Inferior parietal cortex (tissue), 1 donor: Measurements from ENCODE around the gene CFAP77.

ENCODE experiments used
- DNase-seq: peaks from one replicate; pipeline ENCODE4 v3.0.0-alpha.2; 2016; ENCODE audit errors: extremely low spot score

The CFAP77 gene

GRCh38 chr9:132488626-132489025, 78.6 kb downstream of the CFAP77 start:
- no peak for DNase-seq

- no peak for DNase-seq
Measured at GRCh38 chr9:132489536-132489935, 79.5 kb downstream of the CFAP77 start.

DNA sequence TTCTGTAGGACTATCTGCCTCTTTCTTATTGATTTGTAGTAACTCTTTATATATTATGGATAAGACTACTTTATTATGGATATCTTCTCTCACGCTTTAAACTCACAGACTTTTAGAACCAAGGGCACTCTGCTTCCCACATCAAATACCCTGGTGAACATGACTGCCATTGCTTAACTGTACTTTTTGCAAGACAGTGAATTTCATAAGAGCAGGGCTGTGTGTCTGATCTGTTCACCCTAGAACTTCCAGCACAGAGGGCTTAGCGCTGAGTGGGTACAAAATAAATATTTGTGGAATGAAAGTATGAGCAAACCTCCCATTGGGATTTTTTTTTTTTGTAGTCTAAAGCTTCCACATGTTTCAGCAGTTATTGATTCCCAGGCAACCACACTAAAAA, 84.8 kb downstream of the CFAP77 start:
- no peak for DNase-seq

- DNase-seq, result no peak
Measured at GRCh38 chr9:132497731-132498130, 87.7 kb downstream of the CFAP77 start.

DNA sequence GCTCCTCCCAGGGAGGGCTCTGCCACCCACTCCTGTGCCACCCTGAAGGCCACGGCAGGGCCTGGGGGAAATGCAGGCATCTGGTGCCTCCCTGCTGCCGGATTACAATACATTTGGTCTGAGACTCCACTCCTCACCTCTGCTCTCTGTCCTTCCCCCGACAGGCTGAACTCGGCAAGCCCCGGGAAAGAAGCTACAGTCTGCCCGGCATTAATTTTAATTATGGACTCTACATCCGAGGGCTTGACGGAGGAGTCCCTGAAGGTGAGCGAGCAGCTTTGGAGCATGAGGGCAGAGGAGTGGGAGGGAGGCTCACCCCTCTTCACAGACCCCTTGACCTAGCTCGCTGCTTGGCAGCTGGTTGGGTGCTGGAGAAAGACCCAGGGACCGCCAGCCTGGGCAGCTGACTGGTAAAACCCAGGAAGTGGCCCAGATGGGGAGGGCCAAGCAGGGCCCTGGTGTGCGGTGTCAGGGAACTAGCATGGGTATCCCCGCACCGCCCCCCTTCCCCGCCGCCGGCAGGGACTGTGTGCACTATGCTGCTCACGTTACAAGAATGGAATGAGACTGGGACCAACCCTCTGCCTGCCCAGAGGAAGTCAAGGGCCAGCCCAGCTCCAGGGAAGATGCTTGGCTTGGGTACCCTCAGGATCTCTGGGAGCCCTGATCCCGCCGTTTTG, 88.7 kb downstream of the CFAP77 start:
- no peak for DNase-seq

GRCh38 chr9:132499251-132499650, 89.2 kb downstream of the CFAP77 start:
- no peak for DNase-seq

DNA sequence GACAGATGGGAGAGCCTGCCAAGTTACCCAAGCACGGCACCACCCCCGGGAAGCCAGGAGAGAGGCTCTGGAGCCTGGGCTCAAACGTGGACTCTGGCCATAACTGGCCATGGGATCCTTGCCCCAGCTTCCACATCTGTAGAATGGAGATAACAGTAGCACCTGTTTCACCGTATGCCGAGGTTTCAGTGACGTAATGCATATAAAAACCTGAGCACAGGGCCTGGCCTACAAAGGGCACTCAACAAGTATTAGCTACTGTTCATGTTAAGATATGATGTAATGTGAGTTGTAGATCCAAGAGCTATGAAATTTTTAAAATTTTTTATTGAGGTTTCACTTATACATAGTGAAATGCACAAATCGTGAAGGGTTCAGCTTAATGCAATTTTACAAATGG, 90.2 kb downstream of the CFAP77 start:
- no peak for DNase-seq

- no peak for DNase-seq
Measured at GRCh38 chr9:132502480-132502879, 92.5 kb downstream of the CFAP77 start.

DNA sequence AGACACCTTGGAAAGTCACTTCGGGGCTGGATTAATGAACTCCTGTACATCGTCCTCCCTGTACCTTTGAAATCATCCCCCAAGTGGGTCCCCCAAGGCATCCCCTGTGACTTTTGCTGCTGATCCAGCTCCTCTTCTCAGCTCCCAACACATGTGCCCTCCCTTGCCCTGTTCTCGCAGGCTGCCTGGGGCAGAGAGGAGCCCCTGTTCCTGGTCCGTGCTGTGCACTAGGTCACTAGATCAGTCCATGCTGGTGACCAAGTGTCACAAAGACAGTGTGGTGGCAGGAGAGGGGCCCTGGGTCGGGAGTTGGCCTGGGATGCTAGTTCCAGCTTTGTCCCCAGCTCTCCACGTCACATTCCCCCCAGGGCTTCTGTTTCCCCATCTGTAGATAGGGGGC, 93.1 kb downstream of the CFAP77 start:
- no peak for DNase-seq

GRCh38 chr9:132504488-132504887, 94.5 kb downstream of the CFAP77 start:
- no peak for DNase-seq

DNA sequence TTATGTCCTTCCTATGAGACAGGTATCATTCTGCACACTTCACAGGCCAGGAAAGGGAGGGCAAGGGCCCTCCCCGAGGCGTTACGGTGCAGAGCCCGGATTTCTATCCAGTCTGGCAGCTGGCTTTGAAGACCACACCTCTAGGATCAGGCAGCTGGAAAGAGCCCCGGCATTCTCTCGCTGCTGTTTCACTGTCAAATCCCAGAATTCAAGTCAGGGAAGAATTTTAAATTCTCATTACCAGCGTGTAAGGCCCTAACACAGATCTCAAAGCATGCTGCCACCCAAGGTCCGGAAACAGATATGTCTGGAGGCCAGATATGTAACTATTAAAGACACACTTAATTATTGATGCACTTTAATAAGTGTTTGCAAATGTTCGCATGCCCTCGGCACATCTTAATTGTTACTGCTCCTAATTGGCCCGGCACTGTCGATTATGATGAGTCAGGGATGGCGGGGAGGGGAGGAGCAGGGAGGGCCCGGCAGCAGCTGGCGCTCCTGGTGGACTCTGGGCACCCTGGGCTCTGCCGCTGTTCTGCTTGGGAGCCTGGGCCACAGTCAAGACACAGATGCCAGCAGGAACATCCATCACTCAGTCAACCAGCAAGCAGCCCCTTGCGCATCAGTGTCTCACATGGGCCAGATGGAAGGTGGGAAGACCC, 96.1 kb downstream of the CFAP77 start:
- no peak for DNase-seq

- no peak for DNase-seq
Measured at GRCh38 chr9:132506977-132507669, 97.1 kb downstream of the CFAP77 start.

GRCh38 chr9:132507670-132508469, 97.9 kb downstream of the CFAP77 start:
- DNase-seq, result peak; percentile 80

DNA sequence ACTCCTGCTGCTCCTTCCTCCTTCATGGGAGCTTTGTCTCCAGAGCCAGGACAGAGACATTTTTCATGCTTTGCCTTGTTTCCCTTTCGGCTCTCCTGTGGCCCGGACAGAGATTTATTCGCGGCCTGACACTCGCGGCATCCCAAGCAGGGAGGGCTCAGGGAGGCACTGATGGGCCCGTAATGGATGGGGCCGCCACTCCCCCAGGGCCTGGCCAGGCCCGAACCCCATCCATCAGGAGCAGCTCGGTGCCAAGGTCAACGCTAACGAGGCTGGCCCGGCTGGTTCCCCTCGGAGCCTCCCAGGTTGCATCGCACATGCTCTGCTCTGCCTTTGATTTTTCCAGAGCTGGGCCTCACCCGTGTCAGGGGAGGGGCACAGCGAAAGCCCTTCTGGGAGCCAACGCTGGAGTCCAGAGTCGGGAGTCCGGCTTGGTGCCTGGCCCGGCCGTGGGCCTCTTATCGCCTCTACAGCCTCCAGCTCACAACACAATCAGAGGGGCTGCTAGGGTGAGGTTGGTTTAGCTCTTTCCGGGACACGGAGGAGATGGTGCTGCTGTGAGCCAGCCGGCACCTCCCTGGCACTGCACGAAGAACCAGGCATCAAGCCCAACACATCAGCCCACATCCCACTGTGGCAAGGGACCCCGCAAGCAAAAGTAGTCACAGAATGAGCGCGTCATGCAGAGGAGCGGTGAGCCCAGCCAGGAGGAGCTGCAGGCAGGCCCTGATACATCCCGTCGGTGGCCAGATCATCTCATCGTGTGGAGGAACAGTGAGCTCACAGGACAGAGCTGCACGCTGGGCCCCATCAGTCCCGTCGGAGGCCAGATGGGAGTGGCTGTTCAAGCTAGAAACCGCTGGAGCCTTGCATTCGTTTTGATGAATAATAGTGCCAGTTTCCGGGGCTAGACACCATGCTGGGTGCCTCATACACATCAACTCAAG, 100.2 kb downstream of the CFAP77 start:
- DNase-seq, result no peak

DNA sequence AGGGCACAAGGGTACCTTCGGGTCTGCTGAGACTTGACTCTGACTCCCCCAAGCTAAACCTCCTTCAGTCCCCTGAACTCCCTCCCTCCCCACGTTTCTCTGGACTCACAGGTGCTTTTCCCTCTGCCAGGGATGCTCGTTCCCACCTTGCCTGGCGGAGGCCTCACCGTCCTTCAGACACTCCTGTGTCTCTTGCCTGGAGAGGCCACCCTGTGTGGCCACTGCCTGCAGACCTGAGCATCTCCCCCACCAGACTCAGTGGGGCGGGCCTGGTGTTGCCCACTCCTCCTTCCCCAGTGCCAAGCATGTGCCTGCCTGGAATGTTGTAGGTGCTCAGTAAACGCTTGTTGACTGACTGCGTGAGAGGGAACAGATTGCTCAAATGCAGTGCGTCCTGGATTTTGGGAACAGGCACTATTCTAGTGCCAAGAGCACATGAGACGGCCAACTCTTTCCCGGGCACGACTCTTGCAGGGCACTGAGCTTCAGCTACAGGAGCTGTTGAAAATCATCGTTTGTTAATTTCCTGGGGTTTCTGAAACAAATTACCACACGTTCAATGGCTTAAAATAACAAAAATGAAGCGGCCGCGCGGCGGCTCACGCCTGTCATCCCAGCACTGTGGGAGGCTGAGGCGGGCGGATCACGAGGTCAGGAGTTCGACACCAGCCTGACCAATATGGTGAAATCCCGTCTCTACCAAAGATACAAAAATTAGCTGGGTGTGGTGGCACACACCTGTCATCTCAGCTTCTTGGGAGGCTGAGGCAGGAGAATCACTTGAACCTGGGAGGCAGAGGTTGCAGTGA, 101.4 kb downstream of the CFAP77 start:
- DNase-seq, result no peak

- no peak for DNase-seq
Measured at GRCh38 chr9:132513416-132513815, 103.4 kb downstream of the CFAP77 start.

GRCh38 chr9:132514011-132514744, 104.2 kb downstream of the CFAP77 start:
- no peak for DNase-seq

DNA sequence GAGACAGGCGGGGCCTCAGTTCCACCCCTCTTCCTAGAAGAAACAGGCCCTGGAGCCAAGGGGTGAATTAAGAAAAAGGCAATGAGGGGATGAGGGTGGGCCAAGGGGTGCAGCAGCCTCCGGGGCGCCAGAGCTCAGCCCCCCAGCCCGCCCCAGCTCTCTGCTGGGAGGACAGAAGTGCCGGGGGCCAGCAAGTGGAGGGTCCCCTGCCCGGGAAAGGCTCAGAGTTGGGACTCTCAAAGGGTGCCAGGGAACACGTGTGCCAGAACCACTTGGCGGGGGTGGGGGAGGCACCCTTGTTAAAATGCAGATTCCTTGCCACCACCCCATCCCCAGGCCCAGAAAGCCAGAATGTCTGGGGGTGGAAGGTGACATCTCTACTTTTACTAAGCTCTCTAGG, 104.8 kb downstream of the CFAP77 start:
- no peak for DNase-seq

- no peak for DNase-seq
Measured at GRCh38 chr9:132516301-132516700, 106.3 kb downstream of the CFAP77 start.

- no peak for DNase-seq
Measured at GRCh38 chr9:132516911-132517310, 106.9 kb downstream of the CFAP77 start.
